HCT116 (cell line): ENCODE results near the gene TDRD9. TPM values are rescaled to one million over a fixed set of nuclear protein-coding genes. Genes with fewer than 3 reads are reported as not detected.

ENCODE experiments used
- ATAC-seq: fragments of 200-7000 bp; cut with Tn5 transposase; 2 replicates; pipeline ENCODE4 v1.9.1; 2020; ENCODE audit warnings: mild to moderate bottlenecking, moderate library complexity
- BruUV-seq: library from RNA; stranded (reverse); fragments of 400-500 nt; replicated peaks from 2 replicates; lab custom pipeline; 2021; lab: Mats Ljungman, UMichigan
- CTCF ChIA-PET: fragments of 300-600 bp; sonication (Branson Sonifier 250); formaldehyde crosslinking; loops from one replicate; lab custom pipeline; 2021; ENCODE audit warnings: antibody characterized with exemption; lab: Charles Lee
- POLR2A ChIA-PET: fragments of 300-600, 350-600 bp; sonication (Branson Sonifier 250); formaldehyde crosslinking; loops from one replicate; lab custom pipeline; 2021; ENCODE audit warnings: antibody characterized with exemption; lab: Charles Lee
- RAD21 ChIA-PET, 2 experiments: fragments of 300-600 bp; sonication (Branson Sonifier 250); formaldehyde crosslinking; loops; one replicate each; lab custom pipeline; 2023; ENCODE audit warnings: low total read pairs in 2 of 2; ENCODE audit not compliant: uncharacterized antibody in 2 of 2, unreplicated experiment in 2 of 2, low non-redundant PET in 1 of 2; lab: Charles Lee
- DNase-seq: peaks from one replicate; pipeline ENCODE4 v3.0.0-alpha.2; 2010; ENCODE audit warnings: low read depth, low spot score
- H2AFZ ChIP-seq: fragments of 200-600 bp; shearing (Covaris generic), sonication (generic); 2 replicates; pipeline ENCODE4 v1.6.1; 2017; ENCODE audit warnings: low read depth, mixed run types, mixed read lengths, antibody characterized with exemption, low read length; ENCODE audit not compliant: poor library complexity, severe bottlenecking
- H3K27ac ChIP-seq: 2 replicates; pipeline ENCODE4 v1.5.1; 2012; ENCODE audit warnings: low read depth, low read length
- H3K27me3 ChIP-seq: fragments of 200-600 bp; sonication (generic); 2 replicates; pipeline ENCODE4 v1.6.1; 2016; ENCODE audit warnings: mixed run types, low read length, mixed read lengths; ENCODE audit not compliant: insufficient read depth
- H3K36me3 ChIP-seq, 2 experiments: fragments of 200-500 bp in 1 of 2; fragments of 200-600 bp in 1 of 2; sonication (Bioruptor generic) in 1 of 2; sonication (generic) in 1 of 2; 2 replicates each; pipeline versions ENCODE4 v1.5.1 to v1.6.1; 2014 to 2016; ENCODE audit warnings: low read length in 2 of 2, inconsistent platforms in 1 of 2, mixed read lengths in 1 of 2, mixed run types in 1 of 2; ENCODE audit not compliant: insufficient read depth in 2 of 2, control insufficient read depth in 1 of 2
- H3K4me1 ChIP-seq, 2 experiments: fragments of 200-600 bp in 1 of 2; sonication (generic) in 1 of 2; 2 replicates each; pipeline versions ENCODE4 v1.5.1 to v1.6.1; 2012 to 2017; ENCODE audit warnings: low read length in 2 of 2, inconsistent platforms in 1 of 2, mild to moderate bottlenecking in 1 of 2, mixed read lengths in 1 of 2, mixed run types in 1 of 2, moderate library complexity in 1 of 2; ENCODE audit not compliant: insufficient read depth in 2 of 2, control insufficient read depth in 1 of 2
- H3K4me2 ChIP-seq: fragments of 200-600 bp; sonication (generic); 2 replicates; pipeline ENCODE4 v1.6.1; 2017; ENCODE audit warnings: mixed run types, low read length, mixed read lengths
- H3K4me3 ChIP-seq, 2 experiments: fragments of 200-600 bp in 1 of 2; sonication (generic) in 1 of 2; replicated peaks in 1 of 2; 2 replicates each; pipeline ENCODE4 v1.5.1; 2011 to 2016; ENCODE audit warnings: low read length in 2 of 2, control low read depth in 1 of 2, low read depth in 1 of 2, mild to moderate bottlenecking in 1 of 2, mixed read lengths in 1 of 2, mixed run types in 1 of 2
- H3K79me2 ChIP-seq: fragments of 200-600 bp; sonication (generic); 2 replicates; pipeline ENCODE4 v1.6.1; 2017; ENCODE audit warnings: mild to moderate bottlenecking, mixed run types, low read length, moderate library complexity, mixed read lengths; ENCODE audit not compliant: insufficient read depth
- H3K9ac ChIP-seq: fragments of 200-600 bp; sonication (generic); 2 replicates; pipeline ENCODE4 v1.6.1; 2016; ENCODE audit warnings: low read length, mixed read lengths
- H3K9me2 ChIP-seq: fragments of 200-600 bp; sonication (generic), shearing (Covaris generic); 2 replicates; pipeline ENCODE4 v1.6.1; 2017; ENCODE audit warnings: mixed run types, mild to moderate bottlenecking, moderate library complexity; ENCODE audit not compliant: insufficient read depth
- H3K9me3 ChIP-seq, 2 experiments: fragments of 200-500 bp in 1 of 2; fragments of 200-600 bp in 1 of 2; sonication (Bioruptor generic) in 1 of 2; sonication (generic) in 1 of 2; 2 replicates each; pipeline ENCODE4 v1.6.1; 2014 to 2017; ENCODE audit warnings: low read length in 2 of 2, mixed read lengths in 2 of 2, inconsistent platforms in 1 of 2, low read depth in 1 of 2, mild to moderate bottlenecking in 1 of 2, mixed run types in 1 of 2, moderate library complexity in 1 of 2; ENCODE audit not compliant: control insufficient read depth in 1 of 2, insufficient read depth in 1 of 2
- H4K20me1 ChIP-seq: fragments of 200-600 bp; sonication (generic), shearing (Covaris generic); 2 replicates; pipeline ENCODE4 v1.6.1; 2017; ENCODE audit warnings: mixed run types, mild to moderate bottlenecking, moderate library complexity; ENCODE audit not compliant: insufficient read depth
- CBX3 ChIP-seq: IDR thresholded peaks from 2 replicates; pipeline ENCODE4 v1.6.1; 2012; ENCODE audit warnings: low read depth
- EGR1 ChIP-seq: IDR thresholded peaks from 2 replicates; pipeline ENCODE4 v1.6.1; 2012; ENCODE audit warnings: low read depth
- EZH2 ChIP-seq: fragments of 200-600 bp; sonication (generic); IDR thresholded peaks from 2 replicates; pipeline ENCODE4 v1.6.1; 2017; ENCODE audit warnings: antibody characterized with exemption, mixed run types
- FOSL1 ChIP-seq: IDR thresholded peaks from 2 replicates; pipeline ENCODE4 v1.6.1; 2012; ENCODE audit warnings: low read depth
- JUND ChIP-seq: IDR thresholded peaks from 2 replicates; pipeline ENCODE4 v1.6.1; 2012
- POLR2AphosphoS5 ChIP-seq: IDR thresholded peaks from 2 replicates; pipeline ENCODE4 v1.6.1; 2011; ENCODE audit warnings: mild to moderate bottlenecking, low read depth, low read length, moderate library complexity
- RAD21 ChIP-seq: IDR thresholded peaks from 2 replicates; pipeline ENCODE4 v1.6.1; 2012; ENCODE audit warnings: low read depth, mild to moderate bottlenecking
- SRF ChIP-seq: IDR thresholded peaks from 2 replicates; pipeline ENCODE4 v1.6.1; 2012; ENCODE audit warnings: low read depth
- YY1 ChIP-seq: IDR thresholded peaks from 2 replicates; pipeline ENCODE4 v1.6.1; 2011; ENCODE audit warnings: low read length, low read depth, moderate library complexity, mild to moderate bottlenecking; ENCODE audit not compliant: insufficient replicate concordance; ENCODE audit errors: extremely low read depth
- ZFX ChIP-seq: fragments of 450-650 bp; IDR thresholded peaks from 2 replicates; pipeline ENCODE4 v1.6.1; 2017
- ZNF274 ChIP-seq: fragments of 200-500 bp; sonication (Bioruptor generic); IDR thresholded peaks from 2 replicates; pipeline ENCODE4 v1.6.1; 2014; ENCODE audit warnings: mild to moderate bottlenecking, low read depth, low read length, inconsistent platforms
- intact Hi-C: fragments of 100-400 bp; cut with micrococcal nuclease; formaldehyde crosslinking; loops from 2 replicates; pipeline ENCODE4 v1.10.0; 2022
- total RNA-seq: library from RNA; stranded (reverse); gene quantifications from one replicate; pipeline ENCODE4 v1.2.1, GENCODE V29; 2021; ENCODE audit not compliant: unreplicated experiment
- TF ChIP-seq, protein P1 (sequence below), 3 experiments: fragments of 200-600 bp in 1 of 3; sonication (generic) in 1 of 3; IDR thresholded peaks in 2 of 3; conservative IDR thresholded peaks in 1 of 3; 2 replicates each; pipeline ENCODE4 v1.5.1; 2012 to 2017; ENCODE audit warnings: low read depth in 2 of 3, low read length in 2 of 3, antibody characterized with exemption in 1 of 3, borderline replicate concordance in 1 of 3, control low read depth in 1 of 3, mild to moderate bottlenecking in 1 of 3, mixed read lengths in 1 of 3, mixed run types in 1 of 3, moderate library complexity in 1 of 3; ENCODE audit not compliant: insufficient read depth in 1 of 3
- TF ChIP-seq, protein P2 (sequence below): IDR thresholded peaks from 2 replicates; pipeline ENCODE4 v1.6.1; 2011; ENCODE audit warnings: mild to moderate bottlenecking, low read length, moderate library complexity; ENCODE audit not compliant: insufficient replicate concordance; ENCODE audit errors: extremely low read depth
- TF ChIP-seq, protein P3 (sequence below): IDR thresholded peaks from 2 replicates; pipeline ENCODE4 v1.6.1; 2012

TDRD9 gene
- total RNA-seq, 1 experiment from 2014 or later = not detected

DNA sequence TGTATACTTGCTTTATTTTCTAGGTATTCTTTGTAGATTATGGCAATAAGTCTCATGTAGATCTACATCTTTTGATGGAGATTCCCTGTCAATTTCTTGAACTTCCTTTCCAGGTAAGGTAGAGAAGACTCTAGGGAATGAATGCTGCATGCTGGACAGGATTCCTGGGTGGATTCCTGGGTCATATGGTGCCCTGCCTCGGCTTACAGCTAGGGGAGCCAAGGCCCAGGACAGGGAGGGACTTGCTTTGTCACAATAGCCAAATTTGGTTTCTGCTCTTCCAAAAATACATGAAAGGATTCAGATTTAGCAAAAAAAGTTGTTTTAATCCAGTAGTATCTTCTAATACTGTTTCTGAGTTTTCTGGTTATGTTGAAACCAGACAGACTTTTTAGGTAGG is 97.8 kb downstream of the TDRD9 start:
- Histone ChIP-seq H3K9me3 (no peaks in the 10 kb centered on the region), H3K9ac (no peak overlapping the region), H3K36me3 (no peaks in the 10 kb centered on the region), H3K4me3 (no peak overlapping the region), H3K27me3 (0 out of 2 replicates have a peak, but pooled peaks cover 4% of the 10 kb centered on the region), H3K79me2 (no peaks in the 10 kb centered on the region), H4K20me1 (no peaks in the 10 kb centered on the region), H3K4me1 (no peaks in the 10 kb centered on the region), H3K9me2 (no peaks in the 10 kb centered on the region), H2AFZ (no peak overlapping the region), H3K27ac (no peak overlapping the region), H3K4me2 (no peak overlapping the region)
- intact Hi-C loops = no loop called here
- peak; percentile 79 for ATAC-seq
- RAD21 ChIA-PET = no interaction called here
- TF ChIP-seq, protein P1, sequence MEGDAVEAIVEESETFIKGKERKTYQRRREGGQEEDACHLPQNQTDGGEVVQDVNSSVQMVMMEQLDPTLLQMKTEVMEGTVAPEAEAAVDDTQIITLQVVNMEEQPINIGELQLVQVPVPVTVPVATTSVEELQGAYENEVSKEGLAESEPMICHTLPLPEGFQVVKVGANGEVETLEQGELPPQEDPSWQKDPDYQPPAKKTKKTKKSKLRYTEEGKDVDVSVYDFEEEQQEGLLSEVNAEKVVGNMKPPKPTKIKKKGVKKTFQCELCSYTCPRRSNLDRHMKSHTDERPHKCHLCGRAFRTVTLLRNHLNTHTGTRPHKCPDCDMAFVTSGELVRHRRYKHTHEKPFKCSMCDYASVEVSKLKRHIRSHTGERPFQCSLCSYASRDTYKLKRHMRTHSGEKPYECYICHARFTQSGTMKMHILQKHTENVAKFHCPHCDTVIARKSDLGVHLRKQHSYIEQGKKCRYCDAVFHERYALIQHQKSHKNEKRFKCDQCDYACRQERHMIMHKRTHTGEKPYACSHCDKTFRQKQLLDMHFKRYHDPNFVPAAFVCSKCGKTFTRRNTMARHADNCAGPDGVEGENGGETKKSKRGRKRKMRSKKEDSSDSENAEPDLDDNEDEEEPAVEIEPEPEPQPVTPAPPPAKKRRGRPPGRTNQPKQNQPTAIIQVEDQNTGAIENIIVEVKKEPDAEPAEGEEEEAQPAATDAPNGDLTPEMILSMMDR (IDR thresholded peaks at IDR 0.05 in 2 of 3, conservative IDR thresholded peaks at IDR 0.05 in 1 of 3; ENCODE audit: borderline replicate concordance in 1 of 3, insufficient read depth in 1 of 3, low read depth in 2 of 3, low read length in 2 of 3) = peak in 2 of 3 experiments; percentile 48 to 56; a peak in 4 of 6 replicates
- TF ChIP-seq ZNF274 = no peak
- POLR2A ChIA-PET = no interaction called here
- no peak for DNase-seq
- no TSS peak for BruUV-seq
- CTCF ChIA-PET = interaction anchor here (0.6 to 1.6 kb wide), 3 partner anchors 9 to 923 kb away, joined by 3 read pairs; no protein-coding TSS in a partner anchor

DNA sequence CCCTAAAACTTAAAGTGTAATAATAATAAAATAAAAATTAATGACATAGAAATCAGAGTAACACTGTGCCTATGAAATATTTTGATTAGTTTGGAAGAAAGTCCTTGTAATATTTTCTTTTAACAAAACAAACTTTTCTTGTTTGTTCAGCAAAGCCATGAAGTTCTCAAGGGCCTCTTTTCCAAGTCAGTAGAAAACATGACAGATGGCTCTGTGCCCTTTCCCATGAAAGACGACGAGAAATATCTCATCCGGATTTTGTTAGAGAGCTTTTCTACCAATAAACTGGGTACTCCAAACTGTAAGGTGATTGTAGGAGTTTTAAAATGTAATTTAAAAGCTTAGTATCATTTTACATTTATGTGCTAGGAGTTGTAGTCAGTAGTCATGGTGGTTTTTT is 102.7 kb downstream of the TDRD9 start:
- RAD21 ChIA-PET = no interaction called here
- TF ChIP-seq SRF (no peak), FOSL1 (no peak), RAD21 (no peak), YY1 (no peak), EGR1 (no peak), JUND (no peak), CBX3 (no peak), ZFX (no peak), EZH2 (no peak), POLR2AphosphoS5 (no peak)
- TF ChIP-seq, protein P2, sequence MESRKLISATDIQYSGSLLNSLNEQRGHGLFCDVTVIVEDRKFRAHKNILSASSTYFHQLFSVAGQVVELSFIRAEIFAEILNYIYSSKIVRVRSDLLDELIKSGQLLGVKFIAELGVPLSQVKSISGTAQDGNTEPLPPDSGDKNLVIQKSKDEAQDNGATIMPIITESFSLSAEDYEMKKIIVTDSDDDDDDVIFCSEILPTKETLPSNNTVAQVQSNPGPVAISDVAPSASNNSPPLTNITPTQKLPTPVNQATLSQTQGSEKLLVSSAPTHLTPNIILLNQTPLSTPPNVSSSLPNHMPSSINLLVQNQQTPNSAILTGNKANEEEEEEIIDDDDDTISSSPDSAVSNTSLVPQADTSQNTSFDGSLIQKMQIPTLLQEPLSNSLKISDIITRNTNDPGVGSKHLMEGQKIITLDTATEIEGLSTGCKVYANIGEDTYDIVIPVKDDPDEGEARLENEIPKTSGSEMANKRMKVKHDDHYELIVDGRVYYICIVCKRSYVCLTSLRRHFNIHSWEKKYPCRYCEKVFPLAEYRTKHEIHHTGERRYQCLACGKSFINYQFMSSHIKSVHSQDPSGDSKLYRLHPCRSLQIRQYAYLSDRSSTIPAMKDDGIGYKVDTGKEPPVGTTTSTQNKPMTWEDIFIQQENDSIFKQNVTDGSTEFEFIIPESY = no peak
- TF ChIP-seq, protein P1 (IDR thresholded peaks at IDR 0.05 in 2 of 3, conservative IDR thresholded peaks at IDR 0.05 in 1 of 3; ENCODE audit: borderline replicate concordance in 1 of 3, insufficient read depth in 1 of 3, low read depth in 2 of 3, low read length in 2 of 3) = no peak
- TF ChIP-seq, protein P3, sequence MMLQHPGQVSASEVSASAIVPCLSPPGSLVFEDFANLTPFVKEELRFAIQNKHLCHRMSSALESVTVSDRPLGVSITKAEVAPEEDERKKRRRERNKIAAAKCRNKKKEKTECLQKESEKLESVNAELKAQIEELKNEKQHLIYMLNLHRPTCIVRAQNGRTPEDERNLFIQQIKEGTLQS = no peak

More for the DNA sequence above, 102.7 kb downstream of the TDRD9 start:
- ATAC-seq (no peak), DNase-seq (no peak)
- no peaks in the 10 kb centered on the region for H3K9me3 ChIP-seq
- H3K9ac ChIP-seq = no peak overlapping the region
- H3K4me3 ChIP-seq = no peak overlapping the region
- 0 out of 2 replicates have a peak, but pooled peaks cover 4% of the 10 kb centered on the region for H3K27me3 ChIP-seq
- no peaks in the 10 kb centered on the region for H3K4me1 ChIP-seq
- no peak overlapping the region for H3K4me2 ChIP-seq
- no peaks in the 10 kb centered on the region for H3K36me3 ChIP-seq
- H3K27ac ChIP-seq = no peak overlapping the region
- CTCF ChIA-PET = no interaction called here
- POLR2A ChIA-PET = interaction anchor here (0.6 kb wide), 1 partner anchor 438 kb away, joined by 3 read pairs; no protein-coding TSS in a partner anchor
- no peaks in the 10 kb centered on the region for H3K9me2 ChIP-seq
- intact Hi-C loops = no loop called here
- H4K20me1 ChIP-seq = no peaks in the 10 kb centered on the region
- H3K79me2 ChIP-seq = no peaks in the 10 kb centered on the region
- no TSS peak for BruUV-seq
- H2AFZ ChIP-seq = no peak overlapping the region
